IPS-15b (cell line): ENCODE results near the gene ZPLD1.

Experiments used
- H3K27me3 ChIP-seq: one replicate; pipeline ENCODE4 v1.6.1; 2013; ENCODE audit warnings: low read length; ENCODE audit not compliant: control insufficient read depth, insufficient read depth
- H3K36me3 ChIP-seq: one replicate; pipeline ENCODE4 v1.6.1; 2013; ENCODE audit warnings: low read length; ENCODE audit not compliant: control insufficient read depth, insufficient read depth
- H3K4me1 ChIP-seq: one replicate; pipeline ENCODE4 v1.6.1; 2013; ENCODE audit warnings: mild to moderate bottlenecking, low read length; ENCODE audit not compliant: control insufficient read depth, insufficient read depth
- H3K4me3 ChIP-seq: one replicate; pipeline ENCODE4 v1.5.1; 2013; ENCODE audit warnings: low read depth, low read length
- H3K9ac ChIP-seq: one replicate; pipeline ENCODE4 v1.6.1; 2013; ENCODE audit warnings: low read depth, mild to moderate bottlenecking, low read length
- H3K9me3 ChIP-seq: one replicate; pipeline ENCODE4 v1.6.1; 2013; ENCODE audit warnings: mild to moderate bottlenecking, low read length; ENCODE audit not compliant: control insufficient read depth, insufficient read depth

ZPLD1 gene

DNA sequence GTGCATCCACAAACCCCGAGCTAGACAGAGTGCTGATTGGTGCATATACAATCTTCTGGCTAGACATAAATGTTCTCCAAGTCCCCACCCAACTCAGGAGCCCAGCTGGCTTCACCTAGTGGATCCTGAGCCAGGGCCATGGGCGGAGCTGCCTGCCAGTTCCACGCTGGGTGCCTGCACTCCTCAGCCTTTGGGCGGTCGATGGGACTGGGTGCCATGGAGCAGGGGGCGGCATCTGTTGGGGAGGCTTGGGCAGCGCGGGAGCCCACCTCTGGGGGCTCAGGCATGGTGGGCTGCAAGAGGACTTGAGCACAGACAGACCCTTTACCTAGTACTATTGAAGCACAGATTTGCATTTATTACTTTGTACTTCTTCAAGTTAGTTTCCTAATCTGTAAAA is 57.5 kb downstream of the ZPLD1 start:
- Histone ChIP-seq H3K9ac (no peak overlapping the region), H3K36me3 (no peaks in the 10 kb centered on the region), H3K4me3 (no peak overlapping the region), H3K27me3 (no peaks in the 10 kb centered on the region), H3K4me1 (no peaks in the 10 kb centered on the region), H3K9me3 (no peaks in the 10 kb centered on the region)

- no peaks in the 10 kb centered on the region for H3K36me3 ChIP-seq
- no peaks in the 10 kb centered on the region for H3K9me3 ChIP-seq
- no peak overlapping the region for H3K4me3 ChIP-seq
- H3K27me3 ChIP-seq = no peaks in the 10 kb centered on the region
- no peak overlapping the region for H3K9ac ChIP-seq
- H3K4me1 ChIP-seq = no peaks in the 10 kb centered on the region
Measured at GRCh38 chr3:102497571-102497970, 62.8 kb downstream of the ZPLD1 start.

- no peaks in the 10 kb centered on the region for H3K9me3 ChIP-seq
- no peaks in the 10 kb centered on the region for H3K4me1 ChIP-seq
- no peaks in the 10 kb centered on the region for H3K36me3 ChIP-seq
- no peaks in the 10 kb centered on the region for H3K27me3 ChIP-seq
- no peak overlapping the region for H3K9ac ChIP-seq
- no peak overlapping the region for H3K4me3 ChIP-seq
Measured at GRCh38 chr3:102505542-102505941, 70.7 kb downstream of the ZPLD1 start.

GRCh38 chr3:102510663-102511062 is 75.8 kb downstream of the ZPLD1 start:
- no peak overlapping the region for H3K9ac ChIP-seq
- no peaks in the 10 kb centered on the region for H3K36me3 ChIP-seq
- H3K27me3 ChIP-seq = no peaks in the 10 kb centered on the region
- no peaks in the 10 kb centered on the region for H3K9me3 ChIP-seq
- no peaks in the 10 kb centered on the region for H3K4me1 ChIP-seq
- no peak overlapping the region for H3K4me3 ChIP-seq

DNA sequence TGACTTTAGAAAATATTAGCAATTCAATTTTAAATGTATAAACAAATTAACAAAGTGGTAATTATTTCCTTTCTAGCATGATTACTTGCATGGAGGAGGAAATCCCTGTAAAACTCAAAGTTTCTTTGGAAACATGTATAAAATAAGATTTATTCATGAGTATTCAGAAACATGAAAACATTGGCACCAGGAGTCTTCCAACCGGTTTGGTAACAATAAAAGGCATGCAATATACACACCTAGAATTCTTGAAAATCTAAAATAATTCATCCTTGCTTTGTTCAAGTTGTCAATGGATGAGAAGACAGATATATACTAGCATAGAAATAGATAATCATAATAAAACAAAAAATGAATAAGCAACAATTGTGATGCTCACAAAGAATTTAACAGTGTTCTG is 76.4 kb downstream of the ZPLD1 start:
- Histone ChIP-seq H3K36me3 (no peaks in the 10 kb centered on the region), H3K4me3 (no peak overlapping the region), H3K27me3 (no peaks in the 10 kb centered on the region), H3K9me3 (no peaks in the 10 kb centered on the region), H3K4me1 (no peaks in the 10 kb centered on the region), H3K9ac (no peak overlapping the region)

- Histone ChIP-seq H3K36me3 (no peaks in the 10 kb centered on the region), H3K4me3 (no peak overlapping the region), H3K4me1 (no peaks in the 10 kb centered on the region)
Measured at GRCh38 chr3:102511639-102512038, 76.8 kb downstream of the ZPLD1 start.

GRCh38 chr3:102512734-102513504 is 78.1 kb downstream of the ZPLD1 start:
- Histone ChIP-seq H3K4me1 (no peaks in the 10 kb centered on the region), H3K9me3 (no peaks in the 10 kb centered on the region), H3K4me3 (no peak overlapping the region), H3K27me3 (no peaks in the 10 kb centered on the region), H3K36me3 (no peaks in the 10 kb centered on the region), H3K9ac (no peak overlapping the region)

More at GRCh38 chr3:102511639-102512038, 76.8 kb downstream of the ZPLD1 start:
- Histone ChIP-seq H3K27me3 (no peaks in the 10 kb centered on the region), H3K9ac (no peak overlapping the region), H3K9me3 (no peaks in the 10 kb centered on the region)

DNA sequence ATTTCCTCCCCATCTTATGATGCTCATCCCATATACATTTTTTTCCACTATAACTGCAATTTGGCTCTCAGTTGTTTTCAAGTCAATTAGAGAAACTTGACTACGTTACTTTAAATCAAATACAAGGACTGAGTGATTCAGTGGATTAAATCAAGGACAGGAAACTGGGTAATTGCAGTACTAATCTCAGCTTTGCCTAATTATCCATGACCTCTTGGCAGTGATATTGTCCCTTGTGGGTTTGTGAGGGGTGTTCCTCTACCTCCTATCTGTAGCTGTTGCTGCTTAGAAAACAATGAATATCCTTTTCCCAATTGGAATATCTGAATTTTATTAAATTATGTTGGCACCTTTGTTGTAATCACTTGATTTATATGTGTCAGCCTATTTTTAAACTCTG is 79.4 kb downstream of the ZPLD1 start:
- Histone ChIP-seq H3K9me3 (no peaks in the 10 kb centered on the region), H3K4me1 (no peaks in the 10 kb centered on the region), H3K27me3 (no peaks in the 10 kb centered on the region), H3K4me3 (no peak overlapping the region), H3K9ac (no peak overlapping the region), H3K36me3 (no peaks in the 10 kb centered on the region)

- Histone ChIP-seq H3K4me1 (no peaks in the 10 kb centered on the region), H3K9me3 (no peaks in the 10 kb centered on the region), H3K4me3 (no peak overlapping the region), H3K36me3 (no peaks in the 10 kb centered on the region), H3K27me3 (no peaks in the 10 kb centered on the region), H3K9ac (no peak overlapping the region)
Measured at GRCh38 chr3:102521246-102521645, 86.4 kb downstream of the ZPLD1 start.

GRCh38 chr3:102525624-102526023 is 90.8 kb downstream of the ZPLD1 start:
- no peaks in the 10 kb centered on the region for H3K4me1 ChIP-seq
- H3K36me3 ChIP-seq = no peaks in the 10 kb centered on the region
- no peak overlapping the region for H3K9ac ChIP-seq
- no peaks in the 10 kb centered on the region for H3K27me3 ChIP-seq
- no peaks in the 10 kb centered on the region for H3K9me3 ChIP-seq
- H3K4me3 ChIP-seq = no peak overlapping the region

GRCh38 chr3:102526865-102527264 is 92.0 kb downstream of the ZPLD1 start:
- no peaks in the 10 kb centered on the region for H3K4me1 ChIP-seq
- H3K36me3 ChIP-seq = no peaks in the 10 kb centered on the region
- H3K4me3 ChIP-seq = no peak overlapping the region
- no peaks in the 10 kb centered on the region for H3K9me3 ChIP-seq
- no peak overlapping the region for H3K9ac ChIP-seq
- H3K27me3 ChIP-seq = no peaks in the 10 kb centered on the region

GRCh38 chr3:102528727-102529126 is 93.9 kb downstream of the ZPLD1 start:
- no peaks in the 10 kb centered on the region for H3K27me3 ChIP-seq
- no peaks in the 10 kb centered on the region for H3K36me3 ChIP-seq
- H3K4me1 ChIP-seq = no peaks in the 10 kb centered on the region
- no peak overlapping the region for H3K4me3 ChIP-seq
- no peaks in the 10 kb centered on the region for H3K9me3 ChIP-seq
- H3K9ac ChIP-seq = no peak overlapping the region
